Suprapubic skin (tissue), 4 donors: ENCODE measurements around the gene WFDC9. TPM values are rescaled to one million over a fixed set of nuclear protein-coding genes. Genes with fewer than 3 reads are reported as not detected.

Experiments used
- total RNA-seq, 4 donors: library from RNA; depleted of rRNA; stranded (reverse); fragments of >200 nt; gene quantifications; one replicate each; pipeline ENCODE4 v1.1.0, GENCODE V29; 2016

The WFDC9 gene
- total RNA-seq, 4 donors from 2014 or later = not detected

Other genes starting within 250 kb of the WFDC9 start
- gene DBNDD2, start 223.0 kb downstream of the WFDC9 start, total RNA-seq = 10 to 100 TPM; 42.4 to 72.3 (median 49.7) TPM
- gene PIGT, start 215.1 kb downstream of the WFDC9 start, total RNA-seq = 10 to 100 TPM; 44.6 to 77.8 (median 51.8) TPM
- 10 to 100 TPM; 29.6 to 58.0 (median 34.1) TPM for gene WFDC2, start 161.5 kb downstream of the WFDC9 start, total RNA-seq
- 1 to 10 TPM in 1 of 4 donors, not detected in 3; 3.2 TPM for gene SPINT3, start 115.7 kb downstream of the WFDC9 start, total RNA-seq
- 1 to 10 TPM in 1 of 4 donors, not detected in 3; 1.6 TPM for gene WFDC6, start 91.8 kb downstream of the WFDC9 start, total RNA-seq
- gene EPPIN, start 83.9 kb downstream of the WFDC9 start, total RNA-seq = under 1 TPM in 1 of 4 donors, not detected in 3; 0.42 TPM
- gene WFDC8, start 52.0 kb downstream of the WFDC9 start, total RNA-seq = not detected
- not detected for gene WFDC10A, start 1.5 kb downstream of the WFDC9 start, total RNA-seq
- not detected for gene WFDC11, start 39.0 kb upstream of the WFDC9 start, total RNA-seq
- not detected for gene WFDC13, start 70.8 kb upstream of the WFDC9 start, total RNA-seq
- not detected for gene WFDC10B, start 73.7 kb upstream of the WFDC9 start, total RNA-seq
- gene SPINT4, start 91.1 kb upstream of the WFDC9 start, total RNA-seq = not detected
- 10 to 100 TPM in 2 of 4 donors, 1 to 10 TPM in 2; 1.2 to 34.8 (median 17.6) TPM for gene WFDC3, start 160.6 kb upstream of the WFDC9 start, total RNA-seq
- gene DNTTIP1, start 160.7 kb upstream of the WFDC9 start, total RNA-seq = 10 to 100 TPM; 18.7 to 59.6 (median 30.5) TPM
- gene UBE2C, start 181.4 kb upstream of the WFDC9 start, total RNA-seq = 10 to 100 TPM in 3 of 4 donors, 1 to 10 TPM in 1; 9.0 to 25.4 (median 20.7) TPM
- 1 to 10 TPM in 1 of 4 donors, under 1 TPM in 1, not detected in 2; 0.91 to 1.6 TPM for gene TNNC2, start 196.0 kb upstream of the WFDC9 start, total RNA-seq
- gene SNX21, start 202.5 kb upstream of the WFDC9 start, total RNA-seq = 100 to 1,000 TPM; 106 to 161 (median 143) TPM
- gene ACOT8, start 226.1 kb upstream of the WFDC9 start, total RNA-seq = 10 to 100 TPM; 34.4 to 62.0 (median 44.3) TPM
- 1 to 10 TPM; 2.1 to 4.6 (median 3.6) TPM for gene ZSWIM3, start 226.3 kb upstream of the WFDC9 start, total RNA-seq
- gene ZSWIM1, start 249.9 kb upstream of the WFDC9 start, total RNA-seq = 10 to 100 TPM in 3 of 4 donors, 1 to 10 TPM in 1; 9.7 to 18.4 (median 15.0) TPM